ENCODE measurements around the gene IAPP. TPM values are rescaled to one million over a fixed set of nuclear protein-coding genes. Genes with fewer than 3 reads are reported as not detected.

IAPP gene
- total RNA-seq (not detected), polyA plus RNA-seq (not detected), total RNA-seq (not detected)

DNA sequence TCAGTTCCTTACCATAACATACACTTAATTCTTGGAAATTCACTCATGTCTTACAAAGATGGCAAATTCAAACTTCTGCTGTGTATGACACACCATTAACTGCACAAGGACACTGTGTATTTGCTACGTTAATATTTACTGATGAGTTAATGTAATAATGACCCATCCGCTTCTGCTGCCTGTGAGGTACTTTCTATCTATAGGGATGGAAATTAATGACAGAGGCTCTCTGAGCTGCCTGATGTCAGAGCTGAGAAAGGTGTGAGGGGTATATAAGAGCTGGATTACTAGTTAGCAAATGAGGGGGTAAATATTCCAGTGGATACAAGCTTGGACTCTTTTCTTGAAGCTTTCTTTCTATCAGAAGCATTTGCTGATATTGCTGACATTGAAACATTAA lies at the start of gene IAPP:
TSS of gene IAPP (plus strand) at position 301 of the 400 bp plus-strand sequence. CDS start 450 bp downstream, outside the sequence.
- H3K27ac Mint-ChIP-seq = no peak within 1 kb of the TSS
- CTCF ChIA-PET = no interaction called here

DNA sequence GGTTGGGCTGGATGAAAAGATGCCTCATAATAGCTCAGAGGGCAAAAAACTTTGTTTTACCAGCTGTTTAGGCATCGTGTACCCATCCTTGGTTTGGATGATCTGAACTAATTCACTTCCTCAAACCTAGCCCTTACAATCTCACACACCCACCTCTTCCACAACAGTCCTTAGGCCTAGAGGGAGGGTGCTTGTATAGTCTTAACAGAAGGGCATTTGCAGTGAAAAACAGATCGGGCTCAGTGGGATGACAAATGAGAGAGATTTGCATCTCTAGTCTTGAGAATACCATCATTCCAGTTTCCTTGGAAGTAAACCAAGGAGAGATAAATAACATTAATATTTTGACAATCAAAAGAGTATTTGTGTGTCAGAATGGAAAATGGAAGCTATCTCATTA lies 49.0 kb upstream of the IAPP start:
- Mint-ChIP-seq H3K9me3 (peaks cover 4 to 37% (median 15%) of the 10 kb centered on the region in 11 donors), H3K4me1 (no peaks in the 10 kb centered on the region), H3K36me3 (peaks cover 0 to 7% (median 0%) of the 10 kb centered on the region in 5 donors), H3K27me3 (peaks cover 0 to 4% (median 0%) of the 10 kb centered on the region in 5 donors), H3K4me3 (no peak overlapping the region), H3K27ac (no peak overlapping the region)
- ATAC-seq = no peak
- peaks cover 0 to 16% (median 0%) of the 10 kb centered on the region in 3 experiments for H3K9me3 ChIP-seq (ENCODE audit: control insufficient read depth in 2 of 3, low read length in 3 of 3)
- H3K4me3 ChIP-seq (ENCODE audit: low read length) = no peak overlapping the region
- POLR2A ChIA-PET = no interaction called here
- intact Hi-C loops (cut with micrococcal nuclease) = no loop called here
- no peaks in the 10 kb centered on the region for H3K4me1 ChIP-seq (ENCODE audit: control insufficient read depth in 2 of 2, insufficient read depth in 2 of 2, low read length in 2 of 2)
- DNase-seq = no peak
- H3K27ac ChIP-seq (ENCODE audit: low read depth, low read length) = no peak overlapping the region
- H3K27me3 ChIP-seq (ENCODE audit: control insufficient read depth in 2 of 2, insufficient read depth in 2 of 2, low read length in 2 of 2) = no peaks in the 10 kb centered on the region
- CTCF ChIA-PET = no interaction called here
- H3K36me3 ChIP-seq (ENCODE audit: control insufficient read depth in 2 of 3, insufficient read depth in 3 of 3, low read length in 3 of 3) = no peaks in the 10 kb centered on the region

More for the DNA sequence above, at the start of gene IAPP:
- no peak within 1 kb of the TSS for H3K27ac ChIP-seq (ENCODE audit: low read depth, low read length)
- no peaks in the 10 kb centered on the region for H3K27me3 ChIP-seq (ENCODE audit: control insufficient read depth in 2 of 2, insufficient read depth in 2 of 2, low read length in 2 of 2)
- H3K9me3 ChIP-seq (ENCODE audit: control insufficient read depth in 2 of 3, low read length in 3 of 3) = no peaks in the 10 kb centered on the region
- H3K4me3 ChIP-seq (ENCODE audit: low read length) = no peak within 1 kb of the TSS
- no peaks in the 10 kb centered on the region for H3K4me1 ChIP-seq (ENCODE audit: control insufficient read depth in 2 of 2, insufficient read depth in 2 of 2, low read length in 2 of 2)
- no peak within 1 kb of the TSS for H3K4me3 Mint-ChIP-seq
- H3K36me3 ChIP-seq (ENCODE audit: control insufficient read depth in 2 of 3, insufficient read depth in 3 of 3, low read length in 3 of 3) = no peaks in the 10 kb centered on the region
- no peak for ATAC-seq
- peaks cover 0 to 4% (median 0%) of the 10 kb centered on the region in 7 donors for H3K4me1 Mint-ChIP-seq
- DNase-seq = no peak
- intact Hi-C loops (cut with micrococcal nuclease) = no loop called here
- POLR2A ChIA-PET = no interaction called here
- H3K9me3 Mint-ChIP-seq = no peaks in the 10 kb centered on the region
- peaks cover 0 to 15% (median 12%) of the 10 kb centered on the region in 5 donors for H3K27me3 Mint-ChIP-seq
- H3K36me3 Mint-ChIP-seq = no peaks in the 10 kb centered on the region

DNA sequence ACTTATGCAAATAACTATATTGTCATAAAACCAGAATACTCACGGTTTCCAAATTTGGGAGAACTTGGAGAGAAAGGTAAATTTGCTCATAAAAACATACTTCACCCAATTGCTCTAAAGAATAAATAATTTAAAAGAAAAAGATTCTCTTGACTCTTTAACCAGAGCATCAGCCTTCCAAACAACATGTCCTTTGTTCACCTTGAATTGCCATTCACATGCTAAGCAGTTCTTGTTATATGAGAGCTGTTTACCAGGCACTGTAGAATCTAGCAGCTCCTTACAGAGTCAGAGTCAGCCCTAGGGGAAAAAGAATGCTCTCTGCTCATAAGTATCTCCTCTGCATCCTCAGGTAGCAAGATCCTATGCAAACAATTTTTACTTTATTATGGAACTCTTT lies 48.2 kb upstream of the IAPP start:
- Mint-ChIP-seq H3K4me1 (no peaks in the 10 kb centered on the region), H3K4me3 (no peak overlapping the region), H3K27me3 (peaks cover 0 to 4% (median 0%) of the 10 kb centered on the region in 5 donors), H3K27ac (no peak overlapping the region), H3K9me3 (peaks cover 4 to 45% (median 19%) of the 10 kb centered on the region in 11 donors), H3K36me3 (peaks cover 0 to 7% (median 0%) of the 10 kb centered on the region in 5 donors)
- no peaks in the 10 kb centered on the region for H3K4me1 ChIP-seq (ENCODE audit: control insufficient read depth in 2 of 2, insufficient read depth in 2 of 2, low read length in 2 of 2)
- no peaks in the 10 kb centered on the region for H3K27me3 ChIP-seq (ENCODE audit: control insufficient read depth in 2 of 2, insufficient read depth in 2 of 2, low read length in 2 of 2)
- no peak overlapping the region for H3K4me3 ChIP-seq (ENCODE audit: low read length)
- CTCF ChIA-PET = interaction anchor here (0.6 kb wide), 1 partner anchor 357 kb away, joined by 3 read pairs; no protein-coding TSS in a partner anchor
- intact Hi-C loops (cut with micrococcal nuclease) = no loop called here
- peaks cover 0 to 16% (median 0%) of the 10 kb centered on the region in 3 experiments for H3K9me3 ChIP-seq (ENCODE audit: control insufficient read depth in 2 of 3, low read length in 3 of 3)
- DNase-seq = no peak
- POLR2A ChIA-PET = no interaction called here
- ATAC-seq = no peak
- H3K27ac ChIP-seq (ENCODE audit: low read depth, low read length) = no peak overlapping the region
- no peaks in the 10 kb centered on the region for H3K36me3 ChIP-seq (ENCODE audit: control insufficient read depth in 2 of 3, insufficient read depth in 3 of 3, low read length in 3 of 3)

DNA sequence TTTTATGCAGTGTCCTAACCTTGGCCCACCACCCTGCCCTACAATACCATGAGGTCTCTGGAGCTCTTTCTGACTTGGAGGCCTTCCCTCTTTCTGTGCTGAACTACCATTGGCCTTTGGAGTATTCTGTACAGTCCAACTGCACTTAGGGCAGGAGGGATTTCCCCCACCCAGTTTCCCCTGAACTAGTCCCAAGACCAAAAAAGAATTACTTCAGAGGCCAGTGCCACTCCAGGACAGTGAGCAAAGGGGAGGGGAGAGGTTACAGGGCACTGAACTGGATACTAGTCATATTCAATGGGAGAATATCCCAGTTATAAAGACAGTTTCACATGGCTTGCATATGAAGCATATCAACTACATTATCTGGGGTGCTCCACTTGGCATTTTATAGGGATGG lies 44.1 kb upstream of the IAPP start:
- DNase-seq (no peak), ATAC-seq (no peak)
- H3K9me3 Mint-ChIP-seq = peaks cover 6 to 61% (median 23%) of the 10 kb centered on the region in 11 donors
- no peaks in the 10 kb centered on the region for H3K4me1 Mint-ChIP-seq
- no peaks in the 10 kb centered on the region for H3K4me1 ChIP-seq (ENCODE audit: control insufficient read depth in 2 of 2, insufficient read depth in 2 of 2, low read length in 2 of 2)
- no peak overlapping the region for H3K4me3 Mint-ChIP-seq
- H3K27me3 ChIP-seq (ENCODE audit: control insufficient read depth in 2 of 2, insufficient read depth in 2 of 2, low read length in 2 of 2) = no peaks in the 10 kb centered on the region
- H3K27ac ChIP-seq (ENCODE audit: low read depth, low read length) = no peak overlapping the region
- peaks cover 0 to 12% (median 4%) of the 10 kb centered on the region in 5 donors for H3K27me3 Mint-ChIP-seq
- no peak overlapping the region for H3K4me3 ChIP-seq (ENCODE audit: low read length)
- peaks cover 0 to 16% (median 0%) of the 10 kb centered on the region in 3 experiments for H3K9me3 ChIP-seq (ENCODE audit: control insufficient read depth in 2 of 3, low read length in 3 of 3)
- ChIA-PET CTCF (no interaction called here), POLR2A (no interaction called here)
- H3K36me3 Mint-ChIP-seq = peaks cover 0 to 7% (median 0%) of the 10 kb centered on the region in 5 donors
- H3K27ac Mint-ChIP-seq = no peak overlapping the region
- intact Hi-C loops (cut with micrococcal nuclease) = no loop called here
- H3K36me3 ChIP-seq (ENCODE audit: control insufficient read depth in 2 of 3, insufficient read depth in 3 of 3, low read length in 3 of 3) = no peaks in the 10 kb centered on the region

DNA sequence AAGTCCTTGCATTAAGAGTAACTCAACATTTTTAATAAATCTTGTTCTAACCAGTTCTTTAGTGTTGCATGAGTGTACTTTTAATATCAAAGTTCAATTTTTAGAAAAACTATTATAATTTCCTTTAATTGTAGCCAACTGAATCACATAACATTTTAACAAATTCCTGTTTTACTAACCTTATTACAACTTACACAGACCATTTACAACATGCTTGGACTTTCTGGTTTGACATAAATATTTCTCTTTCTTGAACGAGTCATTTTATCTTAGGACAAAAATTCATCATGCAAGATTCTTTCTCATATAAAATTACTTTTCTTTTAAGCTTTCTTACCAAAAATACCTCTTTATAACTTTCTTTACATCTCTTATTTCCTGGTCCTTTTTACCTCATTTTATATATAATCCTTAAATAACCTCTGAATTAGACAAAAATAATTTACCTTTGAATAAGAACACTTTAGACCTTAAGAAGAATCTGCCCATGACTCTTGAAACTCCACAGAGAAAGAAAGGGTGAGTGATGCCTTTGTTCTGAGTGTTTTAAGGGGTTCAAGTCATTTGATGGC lies 41.9 kb upstream of the IAPP start:
- CTCF ChIA-PET = no interaction called here
- Histone ChIP-seq H3K4me1 (ENCODE audit: control insufficient read depth in 2 of 2, insufficient read depth in 2 of 2, low read length in 2 of 2) (no peaks in the 10 kb centered on the region), H3K9me3 (ENCODE audit: control insufficient read depth in 2 of 3, low read length in 3 of 3) (peaks cover 0 to 16% (median 0%) of the 10 kb centered on the region in 3 experiments), H3K36me3 (ENCODE audit: control insufficient read depth in 2 of 3, insufficient read depth in 3 of 3, low read length in 3 of 3) (no peaks in the 10 kb centered on the region), H3K27me3 (ENCODE audit: control insufficient read depth in 2 of 2, insufficient read depth in 2 of 2, low read length in 2 of 2) (no peaks in the 10 kb centered on the region), H3K27ac (ENCODE audit: low read depth, low read length) (no peak overlapping the region), H3K4me3 (ENCODE audit: low read length) (no peak overlapping the region)
- POLR2A ChIA-PET = no interaction called here
- H3K27me3 Mint-ChIP-seq = peaks cover 0 to 12% (median 8%) of the 10 kb centered on the region in 5 donors
- H3K9me3 Mint-ChIP-seq = peaks cover 5 to 52% (median 21%) of the 10 kb centered on the region in 11 donors
- no peak for DNase-seq
- no peak for ATAC-seq
- peaks cover 0 to 7% (median 0%) of the 10 kb centered on the region in 5 donors for H3K36me3 Mint-ChIP-seq
- H3K4me1 Mint-ChIP-seq = no peaks in the 10 kb centered on the region
- H3K4me3 Mint-ChIP-seq = no peak overlapping the region
- no peak overlapping the region for H3K27ac Mint-ChIP-seq
- intact Hi-C loops (cut with micrococcal nuclease) = no loop called here

DNA sequence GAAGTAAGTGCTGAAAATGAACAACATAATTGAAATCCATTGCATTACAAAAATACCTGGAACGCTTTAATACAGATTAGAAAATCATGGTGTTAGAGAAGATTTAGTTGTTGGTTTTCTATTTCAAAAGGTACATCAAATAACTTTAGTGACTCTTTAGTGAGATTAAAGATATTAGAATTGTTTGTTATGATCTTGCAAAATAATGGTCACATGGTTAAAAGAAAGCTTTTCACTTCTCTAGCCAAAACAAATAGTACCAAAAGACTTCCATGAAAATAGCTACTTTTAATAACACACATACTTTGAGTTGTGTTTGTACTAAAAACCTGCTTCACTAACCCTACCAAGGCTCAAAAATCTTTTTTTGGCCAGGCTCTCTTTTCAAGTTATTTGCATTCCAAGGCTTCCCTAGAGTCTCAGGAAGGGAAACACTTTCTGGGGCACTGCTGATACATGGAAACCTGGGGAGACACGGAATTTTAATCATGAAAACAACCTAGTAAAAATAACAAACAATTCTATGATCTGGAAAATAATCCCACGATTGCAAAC lies 37.9 kb upstream of the IAPP start, which contains the start of gene SLCO1A2:
TSS of gene SLCO1A2 (minus strand) at position 147 of the 555 bp plus-strand sequence. CDS start 270 bp downstream, outside the sequence.
- Histone ChIP-seq H3K4me1 (ENCODE audit: control insufficient read depth in 2 of 2, insufficient read depth in 2 of 2, low read length in 2 of 2) (no peaks in the 10 kb centered on the region), H3K4me3 (ENCODE audit: low read length) (no peak within 1 kb of the TSS), H3K27me3 (ENCODE audit: control insufficient read depth in 2 of 2, insufficient read depth in 2 of 2, low read length in 2 of 2) (no peaks in the 10 kb centered on the region), H3K27ac (ENCODE audit: low read depth, low read length) (no peak within 1 kb of the TSS), H3K9me3 (ENCODE audit: control insufficient read depth in 2 of 3, low read length in 3 of 3) (no peaks in the 10 kb centered on the region), H3K36me3 (ENCODE audit: control insufficient read depth in 2 of 3, insufficient read depth in 3 of 3, low read length in 3 of 3) (no peaks in the 10 kb centered on the region)
- ATAC-seq = no peak
- CTCF ChIA-PET = interaction anchor here (0.7 kb wide), 1 partner anchor 363 kb away, joined by 3 read pairs; no protein-coding TSS in a partner anchor
- H3K4me1 Mint-ChIP-seq = no peaks in the 10 kb centered on the region
- H3K27me3 Mint-ChIP-seq = peaks cover 0 to 12% (median 7%) of the 10 kb centered on the region in 5 donors
- H3K9me3 Mint-ChIP-seq = peaks cover 0 to 13% (median 4%) of the 10 kb centered on the region in 11 donors
- H3K36me3 Mint-ChIP-seq = no peaks in the 10 kb centered on the region
- POLR2A ChIA-PET = interaction anchor here (0.7 kb wide), 1 partner anchor 1996 kb away, joined by 3 read pairs; no protein-coding TSS in a partner anchor
- H3K27ac Mint-ChIP-seq = no peak within 1 kb of the TSS
- intact Hi-C loops (cut with micrococcal nuclease) = no loop called here
- no peak for DNase-seq
- H3K4me3 Mint-ChIP-seq = no peak within 1 kb of the TSS

Data from naive thymus-derived CD4-positive, alpha-beta T cell (primary cell).